HG02981 (cell line): ENCODE measurements around the gene ZNF281.
A peak's percentile ranks its signal among the peaks of the same experiment; 100 is the strongest.

Source experiments
- ATAC-seq: cut with Tn5 transposase; IDR thresholded peaks from one replicate; pipeline ENCODE4 v1.9.1; 2021; ENCODE audit warnings: mild to moderate bottlenecking, moderate library complexity; ENCODE audit not compliant: unreplicated experiment

The ZNF281 gene

DNA sequence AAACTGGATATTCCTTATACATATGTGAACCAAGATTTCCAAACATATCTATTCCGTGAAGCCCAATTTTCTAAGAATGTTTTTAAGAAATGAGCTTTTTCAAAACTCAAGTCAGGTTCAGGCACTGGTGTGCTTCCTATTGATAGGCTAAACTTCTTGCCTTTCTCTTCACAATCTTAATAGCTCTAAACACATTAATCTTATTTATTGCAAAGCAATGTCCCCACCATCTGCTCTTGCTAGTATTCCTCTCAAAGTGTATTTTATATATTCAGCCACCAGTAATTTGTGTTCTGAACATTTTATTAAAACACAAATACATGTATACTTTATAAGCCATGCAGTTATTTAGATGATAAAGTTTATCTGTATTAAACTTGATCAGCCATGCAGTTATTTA, 11.5 kb downstream of the ZNF281 start:
- no peak for ATAC-seq

GRCh38 chr1:200392625-200393185, 17.1 kb downstream of the ZNF281 start:
- no peak for ATAC-seq

GRCh38 chr1:200391747-200392146, 18.1 kb downstream of the ZNF281 start:
- no peak for ATAC-seq

- no peak for ATAC-seq
Observed at GRCh38 chr1:200388791-200389190, 21.0 kb downstream of the ZNF281 start.

DNA sequence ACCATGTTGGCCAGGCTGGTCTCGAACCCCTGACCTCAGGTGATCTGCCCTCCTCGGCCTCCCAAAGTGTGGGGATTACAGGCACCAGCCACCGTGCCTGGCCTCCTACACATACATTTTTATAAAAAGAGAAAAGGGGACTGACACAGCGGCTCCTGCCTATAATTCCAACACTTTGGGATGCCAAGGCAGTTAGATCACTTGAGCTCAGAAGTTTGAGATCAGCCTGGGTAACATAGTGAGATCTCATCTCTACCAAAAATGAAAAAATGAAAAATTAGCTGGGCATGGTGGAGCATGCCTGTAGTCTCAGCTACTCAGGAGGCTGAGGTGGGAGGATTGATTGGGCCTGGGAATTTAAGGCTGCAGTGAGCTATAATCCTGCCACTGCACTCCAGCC, 23.4 kb downstream of the ZNF281 start:
- no peak for ATAC-seq

GRCh38 chr1:200384818-200385390, 24.9 kb downstream of the ZNF281 start:
- no peak for ATAC-seq

- ATAC-seq: no peak
Observed at GRCh38 chr1:200381256-200381984, 28.4 kb downstream of the ZNF281 start.

- peak; percentile 65 for ATAC-seq
Observed at GRCh38 chr1:200380589-200381021, 29.2 kb downstream of the ZNF281 start.

DNA sequence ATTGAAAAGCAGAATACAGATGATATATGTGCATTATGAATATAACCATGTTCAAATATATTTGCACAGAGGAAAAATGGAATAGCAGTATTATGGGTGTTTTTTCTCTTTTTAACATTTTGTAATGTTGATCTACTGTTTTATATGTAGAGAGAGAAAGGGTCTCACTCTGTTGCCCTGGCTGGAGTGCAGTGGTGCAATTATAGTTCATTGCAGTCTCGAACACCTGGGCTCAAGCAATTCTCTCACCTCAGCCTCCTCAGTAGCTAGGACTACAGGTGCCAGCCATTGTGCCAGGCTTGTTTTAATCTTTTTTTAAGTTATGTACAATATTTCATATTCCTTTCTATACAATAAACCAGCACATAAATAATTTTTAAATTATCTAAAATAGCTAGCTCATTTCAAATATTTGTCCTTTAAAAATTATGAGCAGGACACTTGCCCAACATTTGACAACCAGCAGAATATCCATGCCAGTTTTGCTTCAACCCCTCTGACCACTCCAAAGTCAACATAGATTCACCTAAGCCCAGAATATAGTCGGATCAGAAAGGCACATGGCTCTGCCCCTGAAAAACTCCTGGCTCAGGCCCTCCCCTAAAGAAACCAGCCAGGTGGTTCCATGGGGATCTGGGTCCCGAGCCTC, 29.8 kb downstream of the ZNF281 start:
- no peak for ATAC-seq

- no peak for ATAC-seq
Observed at GRCh38 chr1:200379432-200379757, 30.4 kb downstream of the ZNF281 start.

DNA sequence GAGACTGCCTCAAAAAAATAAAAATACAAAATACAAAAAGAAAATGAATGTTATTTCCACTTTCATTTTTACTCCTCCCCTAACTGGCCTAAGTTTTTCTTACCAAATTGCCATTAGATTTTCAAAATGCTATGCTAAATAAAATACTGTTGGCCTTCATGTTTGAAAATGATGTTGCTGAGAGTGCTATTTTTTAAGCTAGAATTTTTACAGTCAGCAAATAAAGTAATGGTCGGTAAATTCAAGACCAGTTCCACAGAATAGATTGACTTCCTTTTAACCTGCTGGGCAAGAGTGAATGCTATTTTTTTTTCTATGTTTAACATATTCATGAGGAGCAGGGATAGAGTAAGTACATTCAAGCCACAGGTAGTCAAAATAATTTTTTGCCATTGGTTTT, 31.7 kb downstream of the ZNF281 start:
- no peak for ATAC-seq

DNA sequence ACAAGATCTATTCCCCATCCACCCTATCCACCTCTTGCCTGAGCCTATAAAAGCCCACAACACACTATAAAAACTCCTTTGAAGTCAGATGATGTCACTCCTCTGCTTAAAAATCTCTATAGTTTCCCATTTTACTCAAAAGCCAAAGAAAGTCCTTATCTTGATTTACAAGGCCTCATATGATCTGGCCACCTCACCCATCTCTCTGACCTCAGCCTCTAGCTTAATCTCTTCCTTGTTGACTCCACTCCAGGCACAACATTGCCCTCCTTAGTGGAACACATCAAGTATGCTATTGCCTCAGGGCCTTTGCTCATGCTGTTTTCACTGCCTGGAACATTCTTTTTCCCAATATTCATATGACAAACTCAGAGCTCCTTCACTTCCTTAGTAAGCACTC, 33.3 kb downstream of the ZNF281 start:
- no peak for ATAC-seq

GRCh38 chr1:200374569-200375295, 35.1 kb downstream of the ZNF281 start:
- no peak for ATAC-seq

DNA sequence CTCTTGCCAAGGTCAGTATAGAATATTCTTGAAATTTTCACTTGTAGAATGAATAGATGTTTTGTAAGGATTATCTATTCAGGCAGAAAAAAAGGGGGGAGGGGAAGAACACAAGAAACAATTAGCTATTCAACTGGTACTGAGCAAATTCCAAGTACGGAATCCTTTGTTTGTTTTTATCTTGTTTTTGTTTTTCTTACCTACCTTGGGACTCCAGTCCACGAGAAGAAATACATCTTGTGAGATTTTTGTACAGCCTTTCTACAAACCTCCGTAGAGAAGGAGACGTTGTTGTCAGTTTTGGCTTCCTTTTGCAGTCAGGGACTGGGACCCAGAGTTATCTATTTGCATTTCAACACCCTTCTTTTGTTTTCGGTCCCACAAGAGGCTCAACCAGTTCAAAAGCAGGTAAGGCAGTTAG, 36.0 kb downstream of the ZNF281 start:
- ATAC-seq: no peak

- no peak for ATAC-seq
Observed at GRCh38 chr1:200372885-200373181, 37.0 kb downstream of the ZNF281 start.

DNA sequence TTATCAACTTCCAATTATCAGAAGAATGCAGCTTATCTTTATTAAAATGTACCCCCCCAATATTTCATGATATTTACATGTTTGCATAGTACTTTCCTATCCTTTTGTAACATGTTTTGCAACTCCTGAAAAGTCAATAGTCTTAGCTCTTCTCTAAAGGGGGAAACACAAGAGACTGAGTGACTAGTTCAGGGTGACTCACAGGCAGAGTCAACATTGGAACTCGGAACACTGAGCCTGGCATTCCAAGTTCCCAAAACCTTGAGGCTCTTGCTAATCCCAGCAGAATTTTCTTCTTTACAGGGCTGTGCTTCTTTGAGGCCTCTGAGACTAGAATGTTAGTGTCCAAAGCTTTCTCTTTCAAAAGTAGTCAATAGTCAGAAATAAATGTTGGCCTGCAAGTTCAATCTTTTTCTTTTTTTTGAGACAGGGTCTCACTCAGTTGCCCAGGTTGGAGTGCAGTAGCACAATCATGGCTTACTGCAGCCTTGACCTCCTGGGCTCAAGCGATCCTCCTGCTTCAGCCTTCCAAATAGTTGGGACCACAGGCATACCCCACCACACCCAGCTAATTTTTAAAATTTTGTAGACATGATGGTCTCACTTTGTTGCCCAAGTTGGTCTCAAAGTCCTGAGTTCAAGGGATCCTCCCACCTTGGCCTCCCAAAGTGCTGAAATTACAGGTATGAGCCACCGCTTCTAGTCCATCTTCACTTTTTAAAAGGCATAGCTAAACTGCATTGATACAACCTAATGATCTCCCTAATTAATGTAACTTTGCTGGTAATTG, 37.5 kb downstream of the ZNF281 start:
- no peak for ATAC-seq

DNA sequence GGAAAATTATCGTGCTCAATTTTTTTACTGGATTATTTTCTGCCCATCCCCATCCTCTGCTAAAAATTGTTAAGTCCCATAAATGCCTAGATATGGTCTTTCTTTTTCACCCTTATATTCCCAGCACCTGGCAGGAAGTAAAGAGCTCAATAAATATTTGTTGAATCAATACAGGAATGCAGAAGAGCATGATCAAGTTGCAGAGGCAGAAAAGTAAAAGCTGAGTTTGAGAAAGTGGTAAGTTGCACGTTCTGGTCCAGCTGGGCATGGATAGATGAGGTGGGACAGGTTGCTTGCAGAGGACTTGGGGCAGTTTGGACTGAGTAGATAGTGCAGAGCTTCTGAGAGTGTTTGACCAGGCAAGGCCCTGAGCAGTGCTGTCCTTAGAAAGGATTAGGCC, 40.1 kb downstream of the ZNF281 start:
- ATAC-seq: no peak

DNA sequence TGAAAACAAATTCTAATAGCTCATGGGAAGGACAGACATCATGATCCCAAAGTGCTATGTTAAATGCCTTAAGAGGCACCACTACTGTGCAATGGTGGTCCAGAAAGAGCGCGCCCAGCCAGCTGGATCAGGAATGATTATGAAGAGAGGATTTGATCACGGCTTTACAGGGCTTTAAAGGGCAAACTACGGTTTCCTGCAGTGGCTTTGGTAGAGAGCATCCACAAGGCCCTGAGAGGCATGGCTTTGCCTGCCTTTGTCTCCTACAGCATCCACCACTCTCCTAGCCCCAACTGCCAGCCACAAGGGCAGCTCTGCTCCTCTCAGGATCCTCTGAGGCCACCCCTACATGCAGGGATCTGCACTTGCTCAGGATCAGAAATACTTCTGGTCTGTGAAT, 40.7 kb downstream of the ZNF281 start:
- no peak for ATAC-seq

DNA sequence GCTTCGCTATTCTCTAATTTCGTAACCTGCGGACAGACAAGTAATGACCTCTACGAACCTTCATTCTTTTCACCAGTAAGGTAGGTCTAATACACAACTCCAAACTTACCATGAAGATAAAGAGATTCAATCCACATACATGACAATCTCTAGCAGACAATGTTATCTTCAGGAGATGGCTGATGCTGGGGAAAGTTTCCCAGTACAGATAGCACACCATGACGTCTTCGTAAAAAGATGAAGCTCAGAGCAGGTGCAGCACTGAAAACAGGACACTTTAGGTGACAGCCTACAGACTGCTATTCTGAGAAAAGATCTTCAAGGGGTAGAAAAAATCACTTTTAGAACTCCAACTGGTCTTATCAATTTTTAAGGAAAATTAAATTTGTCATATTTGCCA, 41.3 kb downstream of the ZNF281 start:
- ATAC-seq: no peak

- no peak for ATAC-seq
Observed at GRCh38 chr1:200367841-200368534, 41.8 kb downstream of the ZNF281 start.
